Peyer's patch (tissue), 4 donors: ENCODE data around the gene RCHY1.

ENCODE experiments used
- CTCF ChIP-seq, 6 experiments: fragments of 450-650 bp in 4 of 6; fragments of 200-600 bp in 2 of 6; sonication (generic) in 1 of 6; IDR thresholded peaks; one replicate each; pipeline ENCODE4 v1.5.1; 2017 to 2019; ENCODE audit warnings: antibody characterized with exemption in 6 of 6, mild to moderate bottlenecking in 3 of 6, moderate library complexity in 1 of 6
- POLR2A ChIP-seq, 2 donors: fragments of 450-650 bp; IDR thresholded peaks; one replicate each; pipeline ENCODE4 v1.5.1; 2017; ENCODE audit warnings: antibody characterized with exemption in 2 of 2, mild to moderate bottlenecking in 2 of 2, moderate library complexity in 2 of 2

- TF ChIP-seq POLR2A (IDR thresholded peaks at IDR 0.05) (no peak), CTCF (IDR thresholded peaks at IDR 0.05) (no peak)
Observed at GRCh38 chr4:75527482-75527881, 13.3 kb upstream of the RCHY1 start.
